HepG2 (cell line): ENCODE results near the gene PEMT. TPM values are rescaled to one million over a fixed set of nuclear protein-coding genes. Genes with fewer than 3 reads are reported as not detected.

Experiments used
- CSRNP1 ChIP-seq: sonication (generic); formaldehyde crosslinking; IDR thresholded peaks from 2 replicates; pipeline ENCODE4 v1.8.1; 2023; ENCODE audit warnings: mild to moderate bottlenecking, missing genetic modification reagents
- GMEB2 ChIP-seq: IDR thresholded peaks from 2 replicates; pipeline ENCODE4 v1.6.1; 2016; ENCODE audit warnings: missing biosample characterization, missing genetic modification reagents, low read depth
- HMGXB3 ChIP-seq: sonication (generic); formaldehyde crosslinking; IDR thresholded peaks from 2 replicates; pipeline ENCODE4 v1.4.0; 2020; ENCODE audit warnings: missing genetic modification reagents, borderline replicate concordance
- NFIC ChIP-seq: IDR thresholded peaks from 2 replicates; pipeline ENCODE4 v1.6.1; 2012; ENCODE audit warnings: mild to moderate bottlenecking, low read length, inconsistent platforms
- PLRG1 ChIP-seq: fragments of 450-650 bp; conservative IDR thresholded peaks from 2 replicates; pipeline ENCODE4 v1.6.1; 2016
- PRMT3 ChIP-seq: sonication (generic); formaldehyde crosslinking; IDR thresholded peaks from 2 replicates; pipeline ENCODE4 v1.8.1; 2022; ENCODE audit warnings: low read depth, mild to moderate bottlenecking, moderate library complexity, missing genetic modification reagents, borderline replicate concordance
- RORA ChIP-seq: sonication (generic); formaldehyde crosslinking; IDR thresholded peaks from 2 replicates; pipeline ENCODE4 v1.5.0; 2020; ENCODE audit warnings: mild to moderate bottlenecking, missing genetic modification reagents, moderate library complexity
- SCMH1 ChIP-seq: sonication (generic); formaldehyde crosslinking; IDR thresholded peaks from 2 replicates; pipeline ENCODE4 v1.9.0; 2021; ENCODE audit warnings: missing genetic modification reagents, mild to moderate bottlenecking, borderline replicate concordance
- SPEN ChIP-seq: sonication (generic); formaldehyde crosslinking; IDR thresholded peaks from 2 replicates; pipeline ENCODE4 v1.5.1; 2020; ENCODE audit warnings: low read depth, mild to moderate bottlenecking, missing genetic modification reagents
- ZFP90 ChIP-seq: sonication (generic); formaldehyde crosslinking; IDR thresholded peaks from 2 replicates; pipeline ENCODE4 v1.8.0; 2022; ENCODE audit warnings: missing genetic modification reagents, mild to moderate bottlenecking, inconsistent platforms, borderline replicate concordance
- ZNF34 ChIP-seq: sonication (generic); formaldehyde crosslinking; IDR thresholded peaks from 2 replicates; pipeline ENCODE4 v1.4.0; 2020; ENCODE audit warnings: mild to moderate bottlenecking, missing genetic modification reagents, borderline replicate concordance
- ZNF563 ChIP-seq: sonication (generic); formaldehyde crosslinking; IDR thresholded peaks from 2 replicates; pipeline ENCODE4 v1.8.0; 2022; ENCODE audit warnings: mild to moderate bottlenecking, moderate library complexity, missing genetic modification reagents
- ZNF703 ChIP-seq: sonication (generic); formaldehyde crosslinking; IDR thresholded peaks from 2 replicates; pipeline ENCODE4 v1.5.1; 2020; ENCODE audit warnings: missing genetic modification reagents, mild to moderate bottlenecking, moderate library complexity, borderline replicate concordance
- polyA plus RNA-seq, 8 experiments: library from polyadenylated mRNA; depleted of rRNA in 3 of 8; stranded (reverse) in 7 of 8; unstranded in 1 of 8; fragments of >200 nt; fragmentation: Illumina TruSeq in 4 of 8; extraction: Trizol in 4 of 8; gene quantifications; 2 replicates each; pipeline versions ENCODE4 v1.2.1 to v1.2.3, GENCODE V29; 2011 to 2016; ENCODE audit warnings: low read depth in 4 of 8, missing spikeins in 1 of 8, mixed read lengths in 1 of 8; ENCODE audit not compliant: insufficient read depth in 1 of 8
- total RNA-seq, 5 experiments: library from RNA; depleted of rRNA; stranded (reverse); fragments of >200 nt; fragmentation: Illumina TruSeq; extraction: Trizol; gene quantifications; 2 replicates each; pipeline ENCODE4 v1.2.3, GENCODE V29; 2016; ENCODE audit warnings: low read depth in 1 of 5
- TF ChIP-seq, protein P1 (sequence below): sonication (generic); formaldehyde crosslinking; IDR thresholded peaks from 2 replicates; pipeline ENCODE4 v1.8.0; 2022; ENCODE audit warnings: mild to moderate bottlenecking, missing genetic modification reagents

The PEMT gene
- total and polyA plus RNA-seq, 2 of the 13 experiments (the other 11 are each of a cell fraction or from before 2014, with no cell fraction given), result 31.7 to 43.6 TPM

DNA sequence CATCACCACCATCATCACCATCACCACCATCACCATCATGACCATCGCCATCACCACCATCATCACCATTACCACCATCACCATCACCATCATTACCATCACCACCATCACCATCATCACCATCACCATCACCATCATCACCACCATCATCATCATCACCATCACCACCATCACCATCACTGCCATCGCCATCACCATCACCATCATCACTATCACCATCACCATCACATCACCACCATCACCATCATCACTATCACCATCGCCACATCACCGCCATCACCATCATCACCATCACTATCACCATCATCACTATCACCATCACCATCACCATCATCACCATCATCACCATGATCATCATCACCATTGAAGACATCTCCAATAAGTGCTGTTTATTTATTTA, 131.5 kb downstream of the PEMT start (continued):
- TF ChIP-seq SCMH1 (CRISPR knock-in tag) (no peak), GMEB2 (CRISPR knock-in tag) (no peak), RORA (CRISPR knock-in tag) (no peak), SPEN (CRISPR knock-in tag) (0 out of 2 replicates have a peak, but pooled peaks have one; percentile 21), NFIC (no peak), PRMT3 (CRISPR knock-in tag) (no peak), ZNF703 (CRISPR knock-in tag) (no peak), HMGXB3 (CRISPR knock-in tag) (no peak), ZNF34 (CRISPR knock-in tag) (no peak), ZFP90 (CRISPR knock-in tag) (no peak), PLRG1 (no peak), CSRNP1 (CRISPR knock-in tag) (no peak), ZNF563 (CRISPR knock-in tag) (no peak)
- TF ChIP-seq, protein P1, sequence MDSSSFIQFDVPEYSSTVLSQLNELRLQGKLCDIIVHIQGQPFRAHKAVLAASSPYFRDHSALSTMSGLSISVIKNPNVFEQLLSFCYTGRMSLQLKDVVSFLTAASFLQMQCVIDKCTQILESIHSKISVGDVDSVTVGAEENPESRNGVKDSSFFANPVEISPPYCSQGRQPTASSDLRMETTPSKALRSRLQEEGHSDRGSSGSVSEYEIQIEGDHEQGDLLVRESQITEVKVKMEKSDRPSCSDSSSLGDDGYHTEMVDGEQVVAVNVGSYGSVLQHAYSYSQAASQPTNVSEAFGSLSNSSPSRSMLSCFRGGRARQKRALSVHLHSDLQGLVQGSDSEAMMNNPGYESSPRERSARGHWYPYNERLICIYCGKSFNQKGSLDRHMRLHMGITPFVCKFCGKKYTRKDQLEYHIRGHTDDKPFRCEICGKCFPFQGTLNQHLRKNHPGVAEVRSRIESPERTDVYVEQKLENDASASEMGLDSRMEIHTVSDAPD (CRISPR knock-in tag), result peak; percentile 67; the same call in 1 of the 2 replicates
